HG02798 (cell line): Measurements from ENCODE around the gene ZFHX3.

ENCODE experiments used
- ATAC-seq: cut with Tn5 transposase; IDR thresholded peaks from one replicate; pipeline ENCODE4 v1.9.1; 2021; ENCODE audit warnings: mild to moderate bottlenecking; ENCODE audit not compliant: unreplicated experiment, poor library complexity

ZFHX3 gene

DNA sequence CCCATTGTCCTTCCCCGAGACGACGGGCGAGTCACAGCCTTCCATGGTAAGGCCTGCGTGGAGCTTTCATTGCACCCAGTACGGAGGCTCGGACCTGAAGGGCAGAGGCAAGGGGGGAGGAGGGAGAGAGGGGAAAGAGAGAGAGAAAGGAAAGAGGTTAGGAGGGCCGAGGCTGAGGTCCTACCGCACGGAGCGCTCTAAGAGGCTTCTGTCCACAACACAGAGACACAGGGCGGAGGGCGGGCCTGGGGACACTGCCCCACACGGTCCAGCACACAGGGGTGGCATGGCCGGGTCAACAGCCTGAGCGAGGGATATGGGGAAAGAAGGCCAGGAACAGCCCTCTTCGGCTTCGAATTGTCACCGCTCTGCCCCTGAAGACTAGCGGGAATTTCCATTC, 87.8 kb downstream of the ZFHX3 start:
- no peak for ATAC-seq

DNA sequence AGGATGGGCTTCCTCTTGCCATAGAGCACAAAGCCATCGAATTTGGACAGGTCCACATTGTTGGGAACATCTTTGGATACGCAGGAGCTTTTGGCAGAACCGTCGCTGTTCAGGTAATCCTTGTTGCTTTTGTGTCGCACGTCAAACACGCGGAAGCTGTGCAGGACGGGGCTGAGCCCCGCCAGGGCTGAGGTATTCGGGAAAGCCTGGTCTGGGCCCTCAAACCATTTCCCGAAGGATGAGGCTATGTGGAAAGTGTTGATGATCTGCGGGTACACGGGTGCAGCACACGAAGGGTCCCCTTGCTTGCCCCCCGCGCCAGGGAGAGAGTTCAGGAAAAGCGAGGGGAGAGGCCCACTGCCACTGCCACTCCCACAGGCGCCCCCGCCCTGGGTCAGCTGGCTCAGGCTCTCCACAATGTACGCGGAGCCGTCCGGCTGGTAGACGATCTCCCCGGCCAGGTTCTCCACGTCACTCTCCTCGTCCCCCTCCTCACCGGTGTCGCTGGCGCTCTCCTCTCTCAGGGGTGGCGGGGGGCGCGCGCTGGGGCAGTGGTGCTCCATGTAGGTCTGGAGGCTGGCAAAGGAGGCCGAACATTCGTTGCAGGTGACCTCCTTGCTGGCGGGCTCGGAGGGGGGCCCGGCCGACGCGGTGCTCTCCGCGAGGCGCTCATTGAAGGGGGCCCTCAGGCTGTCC, 88.5 kb downstream of the ZFHX3 start:
- ATAC-seq = no peak

DNA sequence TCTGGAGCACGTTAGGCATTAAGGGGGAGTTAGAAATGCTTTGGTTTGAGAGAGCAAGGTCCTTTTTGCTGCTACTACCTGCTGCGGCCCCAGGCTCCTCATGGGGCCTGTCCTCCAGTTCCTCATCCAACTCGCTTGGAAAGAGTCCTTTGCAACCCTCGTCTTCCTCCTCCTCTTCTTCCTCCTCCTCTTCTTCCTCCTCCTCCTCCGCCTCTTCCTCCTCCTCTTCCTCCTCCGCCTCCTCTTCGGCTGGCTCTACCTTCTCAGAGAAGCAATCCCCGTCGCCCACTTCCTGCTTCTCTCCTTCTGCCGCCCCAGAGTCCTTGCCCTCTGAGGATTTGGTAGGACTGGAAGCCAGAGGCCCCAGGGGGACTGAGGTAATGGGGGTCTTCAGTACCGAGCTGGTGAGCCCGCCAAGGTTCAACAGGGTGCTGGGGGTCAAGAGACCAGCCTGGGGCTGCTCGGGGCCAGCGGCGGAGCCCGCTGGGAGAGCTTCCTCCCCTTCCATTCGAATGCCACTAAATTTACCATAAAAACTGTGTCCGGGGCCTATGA, 89.3 kb downstream of the ZFHX3 start:
- ATAC-seq = no peak

DNA sequence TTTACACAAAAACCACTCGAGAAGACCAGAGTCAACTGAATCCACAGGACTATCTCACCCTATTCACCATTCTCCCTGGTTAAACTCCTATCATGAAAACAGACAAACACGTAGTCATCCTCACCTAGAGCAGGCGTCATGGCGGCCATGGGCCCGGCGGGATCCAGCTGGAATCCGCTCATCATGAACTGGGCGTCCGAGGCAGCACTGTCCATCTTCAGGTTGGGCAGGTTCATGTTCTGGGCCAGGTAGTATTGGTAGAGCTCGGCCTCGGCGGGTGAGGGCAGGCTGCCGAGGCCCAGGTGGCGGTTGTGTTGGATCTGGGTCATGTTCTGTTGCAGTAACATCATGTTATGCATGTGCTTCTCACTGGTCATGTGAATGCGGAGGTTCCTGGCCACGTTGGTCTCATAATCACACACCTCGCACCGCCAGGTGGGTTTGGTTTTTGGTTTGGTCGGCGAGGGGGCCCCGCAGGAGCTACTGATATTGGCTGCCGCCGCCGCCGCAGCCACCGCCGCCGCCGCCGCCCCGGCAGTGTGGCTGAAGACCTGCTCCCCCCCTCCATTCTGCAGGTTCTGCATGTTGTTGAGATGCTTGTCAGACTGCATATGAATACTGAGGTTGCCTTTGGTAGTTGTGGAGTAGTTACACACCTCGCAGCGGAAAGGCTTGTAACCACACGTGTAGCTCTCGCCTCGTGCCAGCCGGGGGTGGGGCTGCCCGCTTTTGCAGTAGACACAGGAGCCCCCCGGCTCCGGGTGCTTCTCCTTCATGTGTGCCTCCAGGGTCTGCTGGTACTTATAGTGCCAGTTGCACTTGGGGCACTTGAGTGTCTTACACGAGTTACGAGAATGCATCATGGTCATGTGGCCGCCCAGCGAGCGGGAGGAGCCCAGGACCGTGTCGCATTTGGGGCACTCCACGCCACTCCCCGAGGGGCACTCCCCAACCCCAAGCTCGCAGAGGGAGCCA, 90.3 kb downstream of the ZFHX3 start:
- ATAC-seq = no peak

DNA sequence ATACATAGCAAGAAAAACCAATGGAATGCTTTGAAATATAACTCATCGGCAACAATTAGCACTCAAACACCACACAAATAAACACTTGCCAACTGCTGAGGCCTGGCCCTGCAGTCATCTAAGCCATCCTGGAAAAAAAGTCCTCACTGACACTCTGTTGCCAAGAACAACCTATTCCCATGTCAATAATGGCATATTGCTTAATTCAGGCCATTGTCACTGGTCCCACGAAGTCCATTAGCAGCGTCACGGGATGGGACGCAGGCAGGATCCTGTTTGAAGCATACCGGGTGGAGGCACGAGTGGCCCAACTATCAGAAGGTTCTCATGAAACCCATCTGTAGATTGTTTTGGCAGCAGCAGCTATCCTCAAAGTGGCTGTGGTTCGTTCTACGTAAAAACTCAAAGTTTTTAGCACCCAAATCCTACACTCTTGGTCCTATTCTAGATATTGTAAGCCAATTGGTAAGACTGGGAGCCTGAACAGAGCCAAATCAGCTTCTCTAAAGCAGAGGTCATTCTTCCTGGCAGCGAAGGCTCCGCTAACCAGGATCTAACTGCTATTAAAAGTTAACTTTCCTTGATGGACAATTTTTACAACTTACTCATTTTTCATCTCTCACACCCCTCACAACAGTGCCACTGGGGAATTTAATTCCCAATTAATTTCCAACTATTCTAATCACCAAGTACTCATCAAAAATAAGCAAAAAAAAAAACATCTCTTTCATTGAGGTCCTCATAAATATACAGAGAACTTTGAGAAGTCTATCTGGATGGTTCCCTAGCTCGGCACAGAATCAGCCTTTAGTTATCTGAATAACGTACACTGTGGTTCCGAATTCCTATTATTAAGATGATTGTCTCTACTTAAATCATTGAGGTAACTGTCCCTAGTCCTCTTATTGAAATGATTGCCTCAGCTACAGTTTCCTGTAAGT, 91.5 kb downstream of the ZFHX3 start:
- ATAC-seq = no peak

DNA sequence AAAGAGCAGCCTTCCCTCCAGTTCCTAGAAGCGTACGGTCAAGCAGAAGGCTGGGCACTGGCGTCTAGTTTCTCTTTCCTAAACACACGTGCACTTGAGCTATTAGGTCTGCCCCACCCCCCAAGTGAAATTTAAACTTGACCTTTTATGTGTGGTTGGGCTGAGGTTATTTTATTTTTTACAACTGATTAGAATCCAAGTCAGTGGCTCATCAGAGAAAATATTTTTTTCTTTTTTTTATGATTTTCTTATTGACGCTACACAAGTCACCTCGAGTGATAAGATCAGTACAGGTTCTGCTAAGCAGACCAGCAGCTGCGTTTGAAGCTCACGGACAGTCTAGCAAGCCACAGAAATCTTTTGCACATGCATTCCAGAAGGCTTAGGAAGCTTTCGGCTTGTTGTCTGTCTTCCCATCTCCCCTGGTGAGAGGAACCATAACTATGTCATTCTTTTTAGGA, 95.1 kb downstream of the ZFHX3 start:
- no peak for ATAC-seq

DNA sequence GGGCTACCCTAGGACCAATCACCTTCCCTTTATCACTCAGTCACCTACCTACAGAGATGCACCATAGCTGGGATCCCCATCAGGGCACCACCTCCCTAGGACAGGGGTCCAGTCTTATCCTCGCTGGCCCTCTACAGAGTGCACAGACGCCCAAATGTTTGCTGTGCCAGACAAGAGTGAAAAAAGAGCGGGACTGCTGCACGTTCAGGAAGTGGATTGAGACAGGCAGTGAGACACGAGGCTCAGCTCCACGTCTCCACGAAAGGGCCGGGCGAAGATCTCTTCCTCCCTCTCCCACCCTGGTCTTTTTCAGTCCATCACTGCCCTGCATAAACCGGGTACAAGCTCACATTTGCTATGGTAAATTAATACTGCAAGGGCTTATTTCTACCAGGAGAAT, 95.5 kb downstream of the ZFHX3 start:
- no peak for ATAC-seq

DNA sequence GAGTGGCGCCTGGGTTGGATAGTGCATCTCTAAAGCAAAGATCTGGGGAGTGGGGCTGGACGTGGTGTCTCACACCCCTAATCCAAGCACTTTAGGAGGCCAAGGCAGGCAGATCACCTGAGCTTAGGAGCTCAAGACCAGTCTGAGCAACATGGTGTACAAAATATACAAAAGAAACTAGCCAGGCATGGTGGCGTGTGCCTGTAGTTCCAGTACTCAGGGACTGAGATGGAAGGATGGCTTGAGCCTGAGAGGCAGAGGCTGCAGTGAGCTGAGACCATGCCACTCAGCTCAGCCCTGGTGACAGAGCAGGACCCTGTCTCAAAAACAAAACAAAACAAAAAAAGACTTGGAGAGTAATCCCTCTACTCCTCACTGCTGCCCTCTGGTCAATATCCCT, 96.0 kb downstream of the ZFHX3 start:
- ATAC-seq = no peak

DNA sequence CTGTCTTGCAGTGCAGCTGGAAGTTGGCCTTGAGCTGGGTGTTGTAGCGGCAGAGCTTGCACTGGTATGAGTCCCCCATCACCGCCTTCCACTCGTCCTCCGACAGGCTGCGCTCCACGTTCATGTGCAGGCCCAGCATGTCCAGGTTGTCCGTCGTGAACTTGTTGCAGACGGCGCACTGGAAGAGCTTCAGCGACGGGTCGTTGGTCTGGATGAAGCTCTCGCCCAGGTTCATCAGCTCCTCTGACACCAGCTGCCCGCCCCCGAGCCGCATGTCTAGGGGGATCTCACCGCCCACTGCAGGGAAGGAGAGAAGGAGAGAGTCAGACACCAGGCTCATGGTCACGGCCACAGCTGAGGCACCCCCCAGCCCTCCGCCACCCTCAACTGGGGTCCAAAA, 97.3 kb downstream of the ZFHX3 start:
- no peak for ATAC-seq

DNA sequence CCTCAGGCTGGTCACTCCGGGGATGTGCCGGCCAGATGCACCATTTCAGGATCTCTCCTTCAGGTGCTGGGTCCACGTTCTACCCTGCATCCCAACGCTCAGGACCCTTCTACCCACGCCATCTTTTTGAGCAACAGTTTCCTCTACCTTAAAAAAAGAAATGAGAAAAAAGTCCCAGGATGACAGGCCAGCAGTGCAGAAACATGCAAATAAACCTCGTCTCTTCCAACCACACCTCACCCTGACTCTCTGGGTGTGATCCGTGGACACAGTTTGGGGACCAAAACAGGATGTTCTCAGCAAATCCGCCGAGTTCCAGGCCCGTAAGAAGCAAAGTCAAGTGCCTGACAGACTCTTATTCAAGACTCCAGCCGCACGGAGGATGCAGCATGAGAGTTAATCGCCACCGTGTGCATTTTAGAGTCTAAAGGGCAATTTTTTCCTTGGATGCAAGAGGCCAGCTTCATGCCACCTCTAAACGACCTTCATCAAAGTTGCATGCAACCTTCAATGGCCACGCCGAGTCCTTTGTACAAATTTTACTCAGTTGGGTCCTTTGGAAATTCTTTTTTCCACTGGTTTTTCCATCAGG, 99.6 kb downstream of the ZFHX3 start:
- no peak for ATAC-seq

DNA sequence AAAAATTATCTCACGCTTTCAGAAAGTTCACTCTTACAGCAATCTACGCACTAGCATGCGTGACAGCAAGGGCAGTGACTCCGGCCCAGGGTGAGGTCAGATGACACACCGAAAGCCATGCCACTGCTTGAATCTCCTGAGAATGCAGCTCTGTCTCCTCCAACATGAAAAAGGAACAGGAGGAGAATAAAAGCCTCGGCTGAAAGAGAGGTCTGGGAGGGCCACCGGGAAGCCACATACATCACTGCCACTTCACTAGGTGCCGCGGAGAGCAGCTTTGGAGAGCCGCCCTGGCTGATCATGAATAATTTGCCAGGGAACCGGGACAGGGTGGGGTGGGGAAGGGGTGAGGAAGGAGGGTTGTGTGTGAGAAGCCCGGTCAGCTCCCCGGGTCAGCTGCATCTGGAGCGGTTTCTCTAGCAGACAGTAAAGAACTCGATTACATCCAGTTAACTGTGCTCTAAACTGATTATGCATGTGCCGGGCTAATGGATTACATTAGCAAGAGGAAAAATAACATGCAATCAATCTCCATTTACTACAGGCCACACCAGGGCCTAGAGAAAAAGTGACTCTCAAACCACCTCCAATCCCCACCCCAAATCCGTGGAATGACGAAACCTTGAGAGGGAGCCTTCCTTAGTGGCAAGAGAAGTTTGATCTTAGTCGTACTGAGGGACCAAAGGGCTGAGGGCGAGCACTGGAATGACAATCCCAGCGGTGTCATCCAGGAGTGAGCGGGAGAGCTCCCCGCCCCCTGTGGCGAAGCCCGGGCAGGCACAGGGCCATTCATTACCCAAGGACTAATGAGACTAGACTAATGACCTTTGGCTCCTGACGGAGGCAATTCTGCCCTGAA, 100.3 kb downstream of the ZFHX3 start:
- no peak for ATAC-seq

DNA sequence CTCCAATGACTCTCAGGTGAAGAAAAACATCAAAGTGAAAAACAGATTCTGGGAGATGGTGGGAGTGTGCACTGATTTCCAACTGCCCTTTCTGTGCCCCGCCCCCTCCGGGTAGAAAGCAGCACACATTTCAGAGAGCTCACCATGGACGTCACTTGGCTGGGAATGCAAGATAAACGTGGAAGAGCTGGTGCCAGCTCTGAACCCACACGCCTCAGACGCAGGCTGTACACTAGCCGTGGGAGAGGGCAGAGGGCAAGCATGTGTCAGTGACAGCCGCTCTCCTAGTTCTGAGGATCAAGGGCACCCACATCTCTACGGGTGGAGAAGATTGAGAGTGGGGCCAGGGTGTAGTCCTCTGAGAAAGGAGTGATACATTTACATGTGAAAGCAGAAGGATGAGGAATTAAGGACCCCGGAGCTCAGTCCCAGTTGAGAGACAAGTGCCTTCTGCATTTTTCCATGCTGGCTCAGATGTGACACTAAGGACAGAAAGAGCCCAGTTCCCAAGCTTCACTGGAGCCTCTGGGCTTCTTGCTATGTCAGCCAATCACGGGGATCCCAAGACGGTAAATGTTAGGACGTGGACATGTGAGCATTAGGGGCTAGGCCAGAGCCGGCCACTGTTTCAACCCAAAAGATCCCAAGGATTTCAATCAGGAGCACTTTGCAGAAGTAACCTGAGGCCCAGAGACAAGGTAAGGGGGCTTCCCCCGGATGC, 101.3 kb downstream of the ZFHX3 start:
- ATAC-seq = no peak

DNA sequence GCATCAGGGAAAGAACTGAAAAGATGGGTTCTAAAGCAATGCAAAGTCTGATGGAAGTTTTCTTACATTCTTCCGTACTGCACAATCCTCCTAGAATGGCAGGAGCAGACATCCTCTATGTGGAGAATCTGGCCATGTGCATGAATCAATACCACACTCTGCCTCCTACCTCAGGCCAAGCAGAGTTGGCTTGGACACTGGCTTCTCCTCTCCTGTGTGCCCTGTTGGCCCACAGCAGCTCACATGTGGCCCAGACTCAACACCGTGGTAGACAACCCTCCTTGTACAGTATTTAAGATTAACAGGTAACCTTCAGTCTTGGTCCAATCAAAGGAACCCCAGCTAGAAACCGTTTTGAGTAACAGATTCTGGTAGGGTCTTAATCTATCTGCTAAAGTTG, 101.9 kb downstream of the ZFHX3 start:
- no peak for ATAC-seq

DNA sequence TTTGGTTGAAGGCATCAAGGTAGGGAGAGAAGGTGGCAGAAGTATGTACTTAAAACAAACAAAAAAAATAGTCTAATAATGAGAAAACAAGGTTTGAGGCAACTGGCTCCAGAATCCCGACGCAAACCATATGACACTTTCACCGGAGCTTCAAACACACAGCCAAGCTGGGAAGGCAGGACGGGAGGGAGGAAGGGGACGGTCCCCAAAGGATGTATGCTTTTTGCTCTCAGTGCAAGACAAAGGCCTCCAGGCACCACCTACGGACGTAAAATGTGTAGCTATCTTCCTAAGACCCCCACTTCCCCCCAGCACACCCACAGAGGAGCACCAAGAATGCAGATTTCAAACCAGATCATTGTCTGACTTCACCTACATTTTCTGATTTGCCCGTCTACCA, 102.3 kb downstream of the ZFHX3 start:
- no peak for ATAC-seq

DNA sequence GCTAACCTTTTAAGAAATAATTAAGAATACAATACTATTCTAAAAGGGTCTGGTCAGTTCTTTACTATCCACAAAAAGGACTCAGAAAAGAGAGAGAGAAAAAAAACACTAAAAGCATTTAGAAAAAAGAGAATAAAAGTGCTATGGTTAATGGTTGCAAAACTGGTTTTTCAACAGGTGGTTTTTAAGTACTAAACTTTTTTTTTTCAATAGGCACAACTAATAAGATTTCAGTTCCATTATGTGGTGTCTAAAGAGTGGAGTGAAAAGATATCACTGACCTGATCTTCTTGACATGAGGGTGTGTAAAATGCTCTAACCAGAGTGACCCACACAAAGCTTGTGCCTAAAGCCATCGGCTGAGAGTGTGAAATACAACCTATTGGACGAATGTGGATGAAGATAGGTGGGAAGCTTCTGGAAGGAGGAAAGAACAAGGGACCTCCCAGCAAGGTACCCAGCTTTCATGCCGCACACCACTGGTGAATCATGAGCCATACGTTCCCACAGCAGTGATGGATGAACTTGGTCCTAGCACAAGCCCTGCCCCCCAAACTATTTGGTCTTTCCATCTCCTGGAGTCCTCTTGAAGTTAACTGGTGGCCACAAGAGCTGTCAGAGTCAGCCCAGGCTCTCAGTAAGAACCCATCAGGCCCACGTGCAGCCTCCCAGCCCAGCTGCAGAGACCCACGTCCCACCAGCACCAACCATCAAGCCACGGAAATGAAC, 103.0 kb downstream of the ZFHX3 start:
- no peak for ATAC-seq

DNA sequence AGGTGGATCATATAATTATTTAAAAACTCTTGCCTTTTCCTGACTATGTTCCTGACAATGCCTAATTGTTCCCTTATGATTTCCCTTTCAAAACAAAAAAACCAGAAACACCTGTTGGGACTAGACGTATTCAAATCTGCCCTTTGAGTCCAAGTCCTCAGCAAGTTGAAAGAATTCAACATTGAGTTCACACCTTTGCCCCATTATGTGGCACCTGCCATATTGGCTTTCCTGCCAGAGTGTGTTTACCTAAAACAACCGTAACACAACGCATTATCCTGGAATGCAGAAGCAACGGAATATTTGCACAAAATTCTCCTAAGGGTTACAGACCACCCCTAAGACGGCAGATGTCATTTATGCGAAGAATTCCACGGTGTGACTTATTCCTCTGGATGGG, 105.9 kb downstream of the ZFHX3 start:
- ATAC-seq = no peak

DNA sequence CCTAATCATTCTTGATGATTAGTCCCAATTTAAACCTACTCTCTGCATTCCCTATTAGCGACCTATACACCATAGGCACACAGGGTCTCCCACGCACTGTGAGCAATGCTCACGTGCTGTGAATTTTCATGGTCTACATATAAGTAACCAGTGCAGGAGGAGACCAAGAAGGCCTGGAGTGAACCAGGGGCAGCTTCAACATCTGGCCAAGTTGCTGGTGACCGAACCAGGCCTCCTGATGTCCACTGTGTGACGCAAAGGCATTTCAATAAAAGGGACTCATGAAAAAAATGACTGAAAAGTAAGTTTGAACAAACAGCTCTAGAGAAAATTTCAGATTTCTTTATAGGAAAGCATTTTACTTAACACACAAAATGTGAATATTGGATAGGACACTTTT, 107.0 kb downstream of the ZFHX3 start:
- ATAC-seq = no peak

DNA sequence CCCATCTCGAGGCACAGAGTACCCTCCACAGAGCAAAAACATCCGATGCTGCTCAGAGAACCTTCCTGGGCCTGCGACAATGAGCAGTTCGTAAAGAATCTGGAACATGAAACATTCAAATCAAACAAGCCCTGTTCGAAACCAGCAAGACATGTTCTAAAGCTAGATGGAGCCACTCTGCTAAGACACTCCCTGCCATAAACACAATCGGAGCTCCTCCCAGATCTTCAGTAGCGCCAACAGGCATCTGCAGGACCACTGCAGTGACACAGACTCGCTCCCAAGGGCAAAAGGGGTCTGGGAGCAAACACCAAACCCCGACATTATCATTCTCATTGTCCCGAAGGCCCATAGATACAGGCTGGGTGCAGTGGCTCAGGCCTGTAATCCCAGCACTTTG, 108.7 kb downstream of the ZFHX3 start:
- no peak for ATAC-seq
